ENCODE measurements around the gene LCN9.
"Not testable (repeated sequence)": the region's sequence is repeated elsewhere in the genome, so short reads cannot be mapped to it uniquely, and the experiment has no call there.

Gene LCN9

GRCh38 chr9:135662758-135663450, at the start of gene LCN9:
TSS of gene LCN9 (plus strand) at chr9:135663309. CDS start at chr9:135663322, 13 bp downstream.
- no peak for DNase-seq (ENCODE audit: low spot score)

- DNase-seq (ENCODE audit: low spot score) = peak; percentile 47
Observed at GRCh38 chr9:135613946-135614805, 48.9 kb upstream of the LCN9 start.

- DNase-seq (ENCODE audit: low spot score) = no peak
Observed at GRCh38 chr9:135614821-135615665, 48.1 kb upstream of the LCN9 start.

GRCh38 chr9:135615666-135616618, 47.2 kb upstream of the LCN9 start:
- DNase-seq (ENCODE audit: low spot score) = peak; percentile 53

GRCh38 chr9:135616619-135617537, 46.2 kb upstream of the LCN9 start:
- no peak for DNase-seq (ENCODE audit: low spot score)

- no peak for DNase-seq (ENCODE audit: low spot score)
Observed at GRCh38 chr9:135617538-135617900, 45.6 kb upstream of the LCN9 start.

GRCh38 chr9:135617991-135618411, 45.1 kb upstream of the LCN9 start:
- no peak for DNase-seq (ENCODE audit: low spot score)

- no peak for DNase-seq (ENCODE audit: low spot score)
Observed at GRCh38 chr9:135618866-135619598, 44.1 kb upstream of the LCN9 start.

- no peak for DNase-seq (ENCODE audit: low spot score)
Observed at GRCh38 chr9:135619599-135619886, 43.6 kb upstream of the LCN9 start.

GRCh38 chr9:135620558-135620957, 42.6 kb upstream of the LCN9 start:
- no peak for DNase-seq (ENCODE audit: low spot score)

- no peak for DNase-seq (ENCODE audit: low spot score)
Observed at GRCh38 chr9:135622415-135623020, 40.6 kb upstream of the LCN9 start.

GRCh38 chr9:135624282-135624681, 38.8 kb upstream of the LCN9 start:
- DNase-seq (ENCODE audit: low spot score) = no peak

- DNase-seq (ENCODE audit: low spot score) = no peak
Observed at GRCh38 chr9:135632841-135633240, 30.3 kb upstream of the LCN9 start.

GRCh38 chr9:135636930-135637530, 26.1 kb upstream of the LCN9 start:
- not testable (repeated sequence) for DNase-seq (ENCODE audit: low spot score)

- no peak for DNase-seq (ENCODE audit: low spot score)
Observed at GRCh38 chr9:135639196-135639595, 23.9 kb upstream of the LCN9 start, which contains the start of gene GLT6D1. TSS of gene GLT6D1 (minus strand) at chr9:135639540. CDS start at chr9:135639187, 353 bp downstream.

GRCh38 chr9:135641047-135641446, 22.1 kb upstream of the LCN9 start:
- DNase-seq (ENCODE audit: low spot score) = no peak

- no peak for DNase-seq (ENCODE audit: low spot score)
Observed at GRCh38 chr9:135641745-135642144, 21.4 kb upstream of the LCN9 start.

- DNase-seq (ENCODE audit: low spot score) = no peak
Observed at GRCh38 chr9:135644631-135645218, 18.4 kb upstream of the LCN9 start.

Data from iPS-NIHi11 (cell line).